K562 (cell line): ENCODE results near the gene TRRAP. TPM values are rescaled to one million over a fixed set of nuclear protein-coding genes. Genes with fewer than 3 reads are reported as not detected.

Source experiments
- BRCA1 ChIP-seq, 2 experiments: fragments of 450-650 bp in 1 of 2; sonication (generic) in 1 of 2; formaldehyde crosslinking in 1 of 2; IDR thresholded peaks; 2 replicates each; pipeline versions ENCODE4 v1.5.0 to v1.6.1; 2017 to 2020; ENCODE audit warnings: mild to moderate bottlenecking in 1 of 2, missing genetic modification reagents in 1 of 2
- FIP1L1 ChIP-seq: fragments of 200-400 bp; formaldehyde crosslinking; IDR thresholded peaks from 2 replicates; pipeline ENCODE4 v1.6.1; 2018; ENCODE audit warnings: mild to moderate bottlenecking, low read depth, low read length; ENCODE audit not compliant: poor library complexity, severe bottlenecking
- FOXA3 ChIP-seq, 2 experiments: fragments of 450-650 bp in 1 of 2; sonication (generic) in 1 of 2; formaldehyde crosslinking; IDR thresholded peaks in 1 of 2; conservative IDR thresholded peaks in 1 of 2; 2 replicates each; pipeline versions ENCODE4 v1.4.0 to v1.8.0; 2020 to 2022; ENCODE audit warnings: mild to moderate bottlenecking in 2 of 2, missing genetic modification reagents in 1 of 2
- FOXO4 ChIP-seq: fragments of 450-650 bp; formaldehyde crosslinking; IDR thresholded peaks from 2 replicates; pipeline ENCODE4 v1.4.0; 2020; ENCODE audit warnings: mild to moderate bottlenecking, moderate library complexity
- FUS ChIP-seq: fragments of 200-400 bp; formaldehyde crosslinking; optimal IDR thresholded peaks from 2 replicates; pipeline ENCODE3; 2017; ENCODE audit warnings: low read depth, low read length
- GATA2 ChIP-seq: sonication (generic); formaldehyde crosslinking; IDR thresholded peaks from 2 replicates; pipeline ENCODE4 v1.4.0; 2020; ENCODE audit warnings: mild to moderate bottlenecking, missing genetic modification reagents
- GMEB1 ChIP-seq: fragments of 250-450 bp; sonication (Bioruptor Pico); IDR thresholded peaks from 2 replicates; pipeline ENCODE4 v1.4.0; 2020; ENCODE audit warnings: mild to moderate bottlenecking
- HDAC3 ChIP-seq: fragments of 450-650 bp; IDR thresholded peaks from 2 replicates; pipeline ENCODE4 v1.6.1; 2018; ENCODE audit warnings: borderline replicate concordance, mild to moderate bottlenecking, moderate library complexity; ENCODE audit not compliant: partially characterized antibody
- HES1 ChIP-seq: fragments of 450-650 bp; IDR thresholded peaks from 2 replicates; pipeline ENCODE4 v1.6.1; 2016; ENCODE audit warnings: low read depth, mild to moderate bottlenecking, moderate library complexity
- HMG20B ChIP-seq: fragments of 250-450 bp; sonication (Bioruptor Pico); IDR thresholded peaks from 2 replicates; pipeline ENCODE4 v1.5.0; 2021; ENCODE audit warnings: mild to moderate bottlenecking
- NRF1 ChIP-seq, 2 experiments: fragments of 450-650 bp; IDR thresholded peaks in 1 of 2; conservative IDR thresholded peaks in 1 of 2; 2 replicates each; pipeline ENCODE4 v1.6.1; 2014; ENCODE audit warnings: mild to moderate bottlenecking in 2 of 2
- PHF8 ChIP-seq: fragments of 200-600 bp; sonication (generic); IDR thresholded peaks from 2 replicates; pipeline ENCODE4 v1.6.1; 2012; ENCODE audit warnings: mixed run types, mild to moderate bottlenecking, inconsistent platforms, low read length, moderate library complexity, borderline replicate concordance
- PRMT5 ChIP-seq: sonication (generic); formaldehyde crosslinking; IDR thresholded peaks from 2 replicates; pipeline ENCODE4 v1.5.0; 2020; ENCODE audit warnings: missing genetic modification reagents
- RBM15 ChIP-seq: fragments of 200-400 bp; formaldehyde crosslinking; IDR thresholded peaks from 2 replicates; pipeline ENCODE4 v1.6.1; 2018; ENCODE audit warnings: mild to moderate bottlenecking, low read length, moderate library complexity; ENCODE audit not compliant: insufficient read depth
- SIN3B ChIP-seq: fragments of 450-650 bp; IDR thresholded peaks from 2 replicates; pipeline ENCODE4 v1.6.1; 2017; ENCODE audit warnings: low read depth, mild to moderate bottlenecking, moderate library complexity
- SPI1 ChIP-seq: IDR thresholded peaks from 2 replicates; pipeline ENCODE4 v1.6.1; 2011; ENCODE audit warnings: low read depth, low read length, control low read depth, borderline replicate concordance
- TEAD4 ChIP-seq, 2 experiments: sonication (generic) in 1 of 2; formaldehyde crosslinking in 1 of 2; IDR thresholded peaks; 2 replicates each; pipeline versions ENCODE4 v1.6.1 to v1.8.0; 2012 to 2022; ENCODE audit warnings: borderline replicate concordance in 1 of 2, inconsistent platforms in 1 of 2, low read length in 1 of 2, mild to moderate bottlenecking in 1 of 2, missing genetic modification reagents in 1 of 2
- ZFP91 ChIP-seq: sonication (generic); formaldehyde crosslinking; IDR thresholded peaks from 2 replicates; pipeline ENCODE4 v1.8.0; 2022; ENCODE audit warnings: mild to moderate bottlenecking, missing genetic modification reagents
- ZFX ChIP-seq: sonication (generic); formaldehyde crosslinking; IDR thresholded peaks from 2 replicates; pipeline ENCODE4 v1.8.0; 2022; ENCODE audit warnings: mild to moderate bottlenecking, missing genetic modification reagents, moderate library complexity
- ZNF165 ChIP-seq: fragments of 250-450 bp; sonication (Bioruptor Pico); IDR thresholded peaks from 2 replicates; pipeline ENCODE4 v1.4.0; 2020; ENCODE audit warnings: borderline replicate concordance
- ZNF24 ChIP-seq: fragments of 450-650 bp; IDR thresholded peaks from 2 replicates; pipeline ENCODE4 v1.6.1; 2016
- polyA plus RNA-seq, 8 experiments: library from polyadenylated mRNA; depleted of rRNA in 4 of 8; stranded (reverse) in 5 of 8; unstranded in 3 of 8; fragments of >200 nt; fragmentation: Nextera tagmentation in 2 of 8; fragmentation: Illumina TruSeq in 1 of 8; extraction: Ambion mirVana in 2 of 8; extraction: Trizol in 1 of 8; gene quantifications; 2 replicates each; pipeline versions ENCODE4 v1.2.1 to v1.2.3, GENCODE V29; 2011 to 2014; ENCODE audit warnings: inconsistent platforms in 1 of 8, missing spikeins in 1 of 8
- total RNA-seq, 7 experiments: library from RNA; depleted of rRNA in 6 of 7; stranded (reverse); fragments of >200 nt in 6 of 7; fragmentation: Illumina TruSeq in 2 of 7; extraction: Trizol in 2 of 7; gene quantifications; 2 replicates each; pipeline versions ENCODE4 v1.2.1 to v1.2.3, GENCODE V29; 2011 to 2021; ENCODE audit warnings: low replicate concordance in 1 of 7

Gene TRRAP
- total and polyA plus RNA-seq, 9 of the 15 experiments (the other 6 are each of a cell fraction or from before 2014, with no cell fraction given), result 1.3 to 47.2 (median 9.7) TPM

- TF ChIP-seq PRMT5 (CRISPR knock-in tag), result no peak
- TF ChIP-seq PHF8, result peak; percentile 81; the same call in 1 of the 2 replicates
- no peak for TF ChIP-seq TEAD4 (IDR thresholded peaks at IDR 0.05; ENCODE audit: low read length)
- TF ChIP-seq TEAD4 (CRISPR knock-in tag; IDR thresholded peaks at IDR 0.05; ENCODE audit: borderline replicate concordance), result no peak
- TF ChIP-seq NRF1 (conservative IDR thresholded peaks at IDR 0.05 in 1 of 2, IDR thresholded peaks at IDR 0.05 in 1 of 2), result peak; percentile 67 to 76; a peak in 3 of 4 replicates
- TF ChIP-seq ZNF24, result 0 out of 2 replicates have a peak, but pooled peaks have one; percentile 31
- TF ChIP-seq FOXA3 (CRISPR knock-in tag; conservative IDR thresholded peaks at IDR 0.05 in 1 of 2, IDR thresholded peaks at IDR 0.05 in 1 of 2), result no peak
- TF ChIP-seq GATA2 (CRISPR knock-in tag), result no peak
- TF ChIP-seq SPI1, result no peak
- TF ChIP-seq ZFX (CRISPR knock-in tag), result peak; percentile 99
- TF ChIP-seq FUS, result peak; percentile 60
- no peak for TF ChIP-seq FOXO4 (CRISPR knock-in tag)
- TF ChIP-seq HMG20B (CRISPR knock-in tag), result no peak
- TF ChIP-seq SIN3B, result peak; percentile 85
- TF ChIP-seq HDAC3, result no peak
- TF ChIP-seq RBM15, result no peak
- TF ChIP-seq BRCA1 (IDR thresholded peaks at IDR 0.05), result no peak
- no peak for TF ChIP-seq BRCA1 (CRISPR knock-in tag; IDR thresholded peaks at IDR 0.05)
- TF ChIP-seq HES1, result no peak
- TF ChIP-seq FIP1L1, result peak; percentile 90
- no peak for TF ChIP-seq ZNF165
- TF ChIP-seq GMEB1 (CRISPR knock-in tag), result peak; percentile 45; the same call in 1 of the 2 replicates
- peak; percentile 83; the same call in 1 of the 2 replicates for TF ChIP-seq ZFP91 (CRISPR knock-in tag)
Observed at GRCh38 chr7:98878365-98879197, at the start of gene TRRAP (continued).
